ENCODE results near the gene HNMT.

GRCh38 chr2:137986268-137986667 is 22.0 kb downstream of the HNMT start:
- TF ChIP-seq, protein P1, sequence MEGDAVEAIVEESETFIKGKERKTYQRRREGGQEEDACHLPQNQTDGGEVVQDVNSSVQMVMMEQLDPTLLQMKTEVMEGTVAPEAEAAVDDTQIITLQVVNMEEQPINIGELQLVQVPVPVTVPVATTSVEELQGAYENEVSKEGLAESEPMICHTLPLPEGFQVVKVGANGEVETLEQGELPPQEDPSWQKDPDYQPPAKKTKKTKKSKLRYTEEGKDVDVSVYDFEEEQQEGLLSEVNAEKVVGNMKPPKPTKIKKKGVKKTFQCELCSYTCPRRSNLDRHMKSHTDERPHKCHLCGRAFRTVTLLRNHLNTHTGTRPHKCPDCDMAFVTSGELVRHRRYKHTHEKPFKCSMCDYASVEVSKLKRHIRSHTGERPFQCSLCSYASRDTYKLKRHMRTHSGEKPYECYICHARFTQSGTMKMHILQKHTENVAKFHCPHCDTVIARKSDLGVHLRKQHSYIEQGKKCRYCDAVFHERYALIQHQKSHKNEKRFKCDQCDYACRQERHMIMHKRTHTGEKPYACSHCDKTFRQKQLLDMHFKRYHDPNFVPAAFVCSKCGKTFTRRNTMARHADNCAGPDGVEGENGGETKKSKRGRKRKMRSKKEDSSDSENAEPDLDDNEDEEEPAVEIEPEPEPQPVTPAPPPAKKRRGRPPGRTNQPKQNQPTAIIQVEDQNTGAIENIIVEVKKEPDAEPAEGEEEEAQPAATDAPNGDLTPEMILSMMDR (conservative IDR thresholded peaks at IDR 0.05): no peak
- no peak for TF ChIP-seq ZFX (IDR thresholded peaks at IDR 0.05)
